WTC11 (cell line): Measurements from ENCODE around the gene CYB561D2.

Experiments
- CTCF ChIP-seq: fragments of 200-600 bp; IDR thresholded peaks from 2 replicates; pipeline ENCODE4 v1.8.0; 2022; ENCODE audit warnings: antibody characterized with exemption
- FOXP4 ChIP-seq: sonication (generic); formaldehyde crosslinking; IDR thresholded peaks from 2 replicates; pipeline ENCODE4 v1.8.0; 2022; ENCODE audit warnings: mild to moderate bottlenecking, missing genetic modification reagents
- MAX ChIP-seq: sonication (generic); formaldehyde crosslinking; IDR thresholded peaks from 2 replicates; pipeline ENCODE4 v1.8.0; 2022; ENCODE audit warnings: mild to moderate bottlenecking, missing genetic modification reagents
- TEAD4 ChIP-seq: sonication (generic); formaldehyde crosslinking; IDR thresholded peaks from 2 replicates; pipeline ENCODE4 v1.8.0; 2022; ENCODE audit warnings: mild to moderate bottlenecking, missing genetic modification reagents
- ZNF317 ChIP-seq: sonication (generic); formaldehyde crosslinking; IDR thresholded peaks from 2 replicates; pipeline ENCODE4 v1.8.1; 2023; ENCODE audit warnings: low read depth, mild to moderate bottlenecking, moderate library complexity, missing genetic modification reagents, borderline replicate concordance

GRCh38 chr3:50395070-50395860 is 44.6 kb downstream of the CYB561D2 start:
- TF ChIP-seq CTCF (no peak), FOXP4 (no peak), TEAD4 (no peak), ZNF317 (no peak), MAX (CRISPR knock-in tag) (no peak)
